ENCODE measurements around the gene CASKIN1. TPM values are rescaled to one million over a fixed set of nuclear protein-coding genes. Genes with fewer than 3 reads are reported as not detected.

The CASKIN1 gene
- total and polyA plus RNA-seq, 2 donors, result 0.48 to 0.69 TPM

GRCh38 chr16:2200313-2200712, 3.9 kb upstream of the CASKIN1 start:
- 87% methylated on average over 6 of the region's 6 CpGs for WGBS
- Histone ChIP-seq H3K36me3 (ENCODE audit: insufficient read depth) (no peaks in the 10 kb centered on the region), H3K4me1 (ENCODE audit: insufficient read depth) (no peaks in the 10 kb centered on the region), H3K27ac (ENCODE audit: low read depth) (no peak overlapping the region), H3K4me3 (ENCODE audit: low read depth, low read length) (no peak overlapping the region)
- no peak for DNase-seq (ENCODE audit: extremely low spot score)

DNA sequence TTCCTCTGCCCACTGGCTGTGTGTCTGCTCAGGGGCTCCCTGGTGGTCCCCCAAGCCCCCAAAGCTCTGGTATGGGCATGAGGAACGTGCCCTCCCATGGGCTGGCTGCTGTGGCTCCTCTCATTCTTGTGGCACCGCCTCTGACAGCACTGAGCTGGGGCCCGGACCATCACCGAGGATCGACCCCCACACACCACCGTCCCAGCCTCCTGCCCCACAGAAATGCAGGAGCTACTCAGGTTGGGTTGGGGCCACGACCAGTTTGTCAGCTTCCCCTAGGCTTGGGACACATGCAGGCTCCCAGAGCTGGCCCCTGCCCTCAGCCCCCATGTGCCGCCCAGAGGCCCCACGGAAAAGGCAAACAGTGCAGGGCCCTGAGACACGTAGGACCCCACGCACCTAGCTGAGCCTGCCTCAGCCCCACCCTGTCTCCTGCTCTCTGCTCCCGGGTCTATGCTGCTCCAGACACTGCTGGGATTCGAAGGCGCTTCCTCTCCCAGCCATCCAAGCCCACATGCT, 3.3 kb upstream of the CASKIN1 start:
- WGBS, result 54% methylated on average over 14 of the region's 14 CpGs
- H3K27ac ChIP-seq (ENCODE audit: low read depth), result no peak overlapping the region
- no peak overlapping the region for H3K4me3 ChIP-seq (ENCODE audit: low read depth, low read length)
- no peaks in the 10 kb centered on the region for H3K36me3 ChIP-seq (ENCODE audit: insufficient read depth)
- DNase-seq (ENCODE audit: extremely low spot score), result no peak
- no peaks in the 10 kb centered on the region for H3K4me1 ChIP-seq (ENCODE audit: insufficient read depth)

GRCh38 chr16:2199095-2199494, 2.7 kb upstream of the CASKIN1 start:
- Histone ChIP-seq H3K4me3 (ENCODE audit: low read depth, low read length) (no peak overlapping the region), H3K4me1 (ENCODE audit: insufficient read depth) (no peaks in the 10 kb centered on the region)

GRCh38 chr16:2198283-2198682, 1.9 kb upstream of the CASKIN1 start:
- 64% methylated on average over 4 of the region's 4 CpGs for WGBS
- Histone ChIP-seq H3K4me1 (ENCODE audit: insufficient read depth) (no peaks in the 10 kb centered on the region), H3K4me3 (ENCODE audit: low read depth, low read length) (no peak overlapping the region), H3K36me3 (ENCODE audit: insufficient read depth) (no peaks in the 10 kb centered on the region), H3K27ac (ENCODE audit: low read depth) (no peak overlapping the region)
- no peak for DNase-seq (ENCODE audit: extremely low spot score)

More at GRCh38 chr16:2199095-2199494, 2.7 kb upstream of the CASKIN1 start:
- no peaks in the 10 kb centered on the region for H3K36me3 ChIP-seq (ENCODE audit: insufficient read depth)
- DNase-seq (ENCODE audit: extremely low spot score), result no peak
- H3K27ac ChIP-seq (ENCODE audit: low read depth), result no peak overlapping the region
- WGBS, result 68% methylated on average over 5 of the region's 5 CpGs

DNA sequence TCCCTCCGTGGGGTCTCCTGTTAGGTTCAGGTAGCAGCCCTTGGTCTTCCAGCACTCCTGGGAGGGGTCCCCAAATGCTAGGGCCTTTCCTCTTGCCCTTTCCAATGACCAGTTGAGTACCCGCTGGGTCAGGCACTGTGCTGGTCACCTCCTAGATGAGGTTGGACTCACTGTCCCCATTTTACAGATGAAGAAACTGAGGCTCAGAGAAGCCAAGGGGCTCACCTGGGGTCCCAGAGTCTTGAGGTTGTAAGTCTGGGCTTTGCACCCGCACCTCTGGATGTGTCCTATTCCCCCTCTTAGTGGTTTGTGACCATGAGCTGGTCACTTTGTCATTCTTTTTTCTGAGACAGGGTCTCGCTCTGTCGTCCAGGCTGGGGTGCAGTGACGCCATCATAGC, 1.4 kb upstream of the CASKIN1 start:
- no peak overlapping the region for H3K27ac ChIP-seq (ENCODE audit: low read depth)
- H3K4me1 ChIP-seq (ENCODE audit: insufficient read depth), result no peaks in the 10 kb centered on the region
- 82% methylated on average over 6 of the region's 6 CpGs for WGBS
- no peak for DNase-seq (ENCODE audit: extremely low spot score)
- H3K36me3 ChIP-seq (ENCODE audit: insufficient read depth), result no peaks in the 10 kb centered on the region
- no peak overlapping the region for H3K4me3 ChIP-seq (ENCODE audit: low read depth, low read length)

GRCh38 chr16:2196981-2197511, 641 bp upstream of the CASKIN1 start:
- 24% methylated on average over 32 of the region's 32 CpGs for WGBS
- Histone ChIP-seq H3K27ac (ENCODE audit: low read depth) (no peak overlapping the region), H3K36me3 (ENCODE audit: insufficient read depth) (no peaks in the 10 kb centered on the region), H3K4me3 (ENCODE audit: low read depth, low read length) (peak overlapping the region; percentile 54), H3K4me1 (ENCODE audit: insufficient read depth) (no peaks in the 10 kb centered on the region)
- DNase-seq (ENCODE audit: extremely low spot score), result no peak

GRCh38 chr16:2195322-2196161, 863 bp downstream of the CASKIN1 start:
- 3% methylated on average over 49 of the region's 49 CpGs for WGBS
- H3K4me3 ChIP-seq (ENCODE audit: low read depth, low read length), result peak overlapping the region; percentile 54
- DNase-seq (ENCODE audit: extremely low spot score), result no peak
- H3K36me3 ChIP-seq (ENCODE audit: insufficient read depth), result no peaks in the 10 kb centered on the region
- no peak overlapping the region for H3K27ac ChIP-seq (ENCODE audit: low read depth)
- H3K4me1 ChIP-seq (ENCODE audit: insufficient read depth), result no peaks in the 10 kb centered on the region

- 16% methylated on average over 10 of the region's 10 CpGs for WGBS
- Histone ChIP-seq H3K4me1 (ENCODE audit: insufficient read depth) (no peaks in the 10 kb centered on the region), H3K27ac (ENCODE audit: low read depth) (no peak overlapping the region), H3K36me3 (ENCODE audit: insufficient read depth) (no peaks in the 10 kb centered on the region), H3K4me3 (ENCODE audit: low read depth, low read length) (no peak overlapping the region)
- DNase-seq (ENCODE audit: extremely low spot score), result no peak
Measured at GRCh38 chr16:2194852-2195321, 1.5 kb downstream of the CASKIN1 start.

DNA sequence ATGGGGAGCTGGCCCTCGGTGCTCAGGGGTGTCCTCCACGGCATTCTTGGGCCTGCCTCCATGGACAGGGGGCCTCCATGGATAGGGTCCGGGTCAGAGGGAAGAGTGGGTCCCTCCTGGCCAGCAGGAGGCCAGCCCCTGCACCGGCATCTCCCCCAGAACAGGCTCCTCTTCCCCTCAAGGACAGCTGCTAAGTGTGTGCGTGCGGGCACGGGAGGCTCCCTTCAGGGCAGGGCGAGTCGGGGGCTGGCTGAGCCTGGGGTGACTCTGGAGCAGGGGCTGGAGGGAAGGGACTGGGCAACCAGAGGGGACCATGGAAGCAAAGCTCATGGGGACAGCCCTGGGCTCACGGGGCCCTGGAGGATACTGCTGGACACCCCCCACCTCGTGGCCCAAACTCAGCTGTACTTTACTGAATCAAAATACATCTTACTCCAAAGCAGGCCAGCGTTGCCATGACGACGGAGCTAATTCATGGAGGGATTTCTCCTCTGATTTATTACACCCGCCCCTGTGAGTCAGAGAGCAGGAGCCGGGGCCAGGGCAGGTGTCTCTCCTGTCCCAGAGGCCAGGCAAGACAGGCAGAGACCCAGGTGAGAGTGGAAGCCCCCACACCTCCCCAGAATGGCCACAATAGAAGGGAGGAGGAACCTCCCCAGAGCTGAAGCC, 2.1 kb downstream of the CASKIN1 start:
- Histone ChIP-seq H3K4me1 (ENCODE audit: insufficient read depth) (no peaks in the 10 kb centered on the region), H3K4me3 (ENCODE audit: low read depth, low read length) (no peak overlapping the region), H3K27ac (ENCODE audit: low read depth) (no peak overlapping the region), H3K36me3 (ENCODE audit: insufficient read depth) (no peaks in the 10 kb centered on the region)
- peak; percentile 10 for DNase-seq (ENCODE audit: extremely low spot score)
- 51% methylated on average over 16 of the region's 16 CpGs for WGBS

DNA sequence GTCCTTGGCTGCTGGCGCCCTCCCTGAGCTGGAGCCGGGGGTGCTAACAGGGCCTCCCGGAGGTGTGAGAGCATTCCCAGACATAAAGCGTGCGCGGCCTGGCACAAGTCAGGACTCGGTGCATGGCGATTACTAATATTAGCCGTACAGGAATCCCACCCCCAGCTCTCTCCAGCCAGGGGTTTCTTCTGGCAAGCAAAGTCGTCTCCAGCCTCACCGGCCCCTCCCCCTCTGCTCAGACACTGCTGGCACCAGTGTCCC, 5.0 kb downstream of the CASKIN1 start:
- WGBS, result 81% methylated on average over 11 of the region's 11 CpGs
- no peaks in the 10 kb centered on the region for H3K36me3 ChIP-seq (ENCODE audit: insufficient read depth)
- DNase-seq (ENCODE audit: extremely low spot score), result no peak
- no peak overlapping the region for H3K4me3 ChIP-seq (ENCODE audit: low read depth, low read length)
- H3K4me1 ChIP-seq (ENCODE audit: insufficient read depth), result no peaks in the 10 kb centered on the region
- H3K27ac ChIP-seq (ENCODE audit: low read depth), result no peak overlapping the region

DNA sequence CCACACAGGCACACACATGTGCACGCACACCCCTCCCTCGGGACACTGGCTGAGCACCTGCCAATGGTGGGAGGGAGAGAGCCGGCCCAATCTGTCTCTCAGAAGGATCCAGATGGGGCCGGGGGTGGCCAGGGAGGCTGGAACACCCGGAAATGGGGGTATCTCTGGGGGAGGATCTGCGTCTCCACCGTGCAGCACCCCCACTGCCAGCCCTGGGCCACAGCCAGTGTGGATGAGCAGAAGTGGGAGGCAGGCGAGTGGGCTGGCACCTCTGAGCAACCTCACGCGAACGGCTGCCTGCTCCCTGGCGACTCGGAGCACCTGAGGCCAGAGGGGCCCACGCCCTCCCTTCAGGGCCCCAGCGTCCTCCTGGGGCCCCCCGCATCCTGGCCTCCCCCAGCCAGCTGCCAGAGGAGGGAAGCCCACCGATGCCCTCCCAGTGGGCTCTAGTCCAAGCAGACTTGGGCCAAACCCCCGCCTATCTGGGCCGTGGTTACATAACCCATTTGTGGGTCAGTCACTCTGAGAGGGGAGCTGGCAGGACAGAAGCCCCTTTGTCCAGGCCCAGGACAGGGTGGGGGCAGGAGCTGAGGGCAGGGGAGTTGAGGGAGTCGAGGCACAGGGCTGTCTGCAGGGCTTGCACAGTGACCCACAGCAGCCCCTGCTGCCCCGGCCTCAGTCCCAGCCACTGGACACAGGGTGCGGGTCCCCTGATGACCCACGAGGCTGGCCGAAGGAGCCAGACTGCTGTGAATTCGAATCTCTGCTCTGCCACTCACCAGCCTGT, 5.6 kb downstream of the CASKIN1 start:
- no peak overlapping the region for H3K27ac ChIP-seq (ENCODE audit: low read depth)
- no peak overlapping the region for H3K4me3 ChIP-seq (ENCODE audit: low read depth, low read length)
- 79% methylated on average over 25 of the region's 25 CpGs for WGBS
- no peaks in the 10 kb centered on the region for H3K36me3 ChIP-seq (ENCODE audit: insufficient read depth)
- DNase-seq (ENCODE audit: extremely low spot score), result no peak
- H3K4me1 ChIP-seq (ENCODE audit: insufficient read depth), result no peaks in the 10 kb centered on the region

GRCh38 chr16:2190002-2190658, 6.3 kb downstream of the CASKIN1 start:
- no peaks in the 10 kb centered on the region for H3K4me1 ChIP-seq (ENCODE audit: insufficient read depth)
- 82% methylated on average over 24 of the region's 24 CpGs for WGBS
- no peak overlapping the region for H3K4me3 ChIP-seq (ENCODE audit: low read depth, low read length)
- no peak overlapping the region for H3K27ac ChIP-seq (ENCODE audit: low read depth)
- DNase-seq (ENCODE audit: extremely low spot score), result no peak
- H3K36me3 ChIP-seq (ENCODE audit: insufficient read depth), result no peaks in the 10 kb centered on the region

DNA sequence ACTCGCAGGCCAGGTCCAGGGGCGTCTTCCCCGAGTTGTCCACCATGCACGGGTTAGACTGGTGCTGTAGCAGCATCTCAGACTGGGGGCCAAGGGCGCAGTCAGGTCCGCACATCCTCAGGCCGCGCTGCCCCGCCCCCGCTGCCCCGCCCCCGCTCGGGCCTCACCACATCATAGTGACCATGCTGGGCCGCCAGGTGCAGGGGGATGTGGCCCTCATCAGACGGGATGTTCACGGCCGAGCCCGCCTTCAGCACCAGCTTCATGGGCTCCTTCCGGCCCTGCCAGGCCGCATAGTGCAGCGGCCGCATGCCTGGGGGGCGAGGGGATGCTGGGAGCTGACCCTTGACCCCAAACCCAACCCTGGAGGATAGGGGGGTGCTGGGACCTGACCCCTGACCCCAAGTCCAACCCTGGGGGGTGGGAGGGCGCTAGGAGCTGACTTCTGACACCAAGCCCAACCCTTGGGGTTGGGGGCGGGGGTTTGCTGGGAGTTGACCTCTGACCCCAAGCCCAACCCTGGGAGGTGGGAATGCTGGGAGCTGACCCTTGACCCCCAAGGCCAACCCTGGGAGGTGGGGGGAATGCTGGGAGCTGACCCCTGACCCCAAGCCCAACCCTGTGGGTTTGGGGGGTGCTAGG, 7.0 kb downstream of the CASKIN1 start:
- 89% methylated on average over 25 of the region's 25 CpGs for WGBS
- H3K27ac ChIP-seq (ENCODE audit: low read depth), result no peak overlapping the region
- H3K4me1 ChIP-seq (ENCODE audit: insufficient read depth), result no peaks in the 10 kb centered on the region
- no peak for DNase-seq (ENCODE audit: extremely low spot score)
- H3K36me3 ChIP-seq (ENCODE audit: insufficient read depth), result no peaks in the 10 kb centered on the region
- no peak overlapping the region for H3K4me3 ChIP-seq (ENCODE audit: low read depth, low read length)
